ENCODE results near the gene SCUBE1. TPM values are rescaled to one million over a fixed set of nuclear protein-coding genes. Genes with fewer than 3 reads are reported as not detected.

SCUBE1 gene
- total RNA-seq, 1 experiment from 2014 or later = not detected

DNA sequence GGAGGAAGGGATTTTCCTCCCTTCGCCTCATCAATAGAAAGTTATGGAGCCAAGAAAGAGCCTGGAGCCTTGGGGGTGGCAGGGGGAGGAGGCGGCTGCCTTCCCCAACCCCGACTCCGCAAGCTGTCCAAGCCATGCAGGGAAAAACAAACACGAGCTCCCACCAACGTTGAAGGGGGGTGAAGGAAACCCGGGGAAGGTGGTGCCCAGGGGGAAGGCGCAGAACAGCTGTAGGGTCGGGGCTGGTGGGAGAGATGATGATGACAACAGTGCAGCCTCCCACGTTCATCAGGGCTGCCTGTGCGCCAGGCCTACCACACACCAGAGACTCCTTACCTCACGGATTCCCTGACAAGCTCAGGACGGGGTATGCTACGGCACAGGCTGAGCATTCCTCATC is 73.5 kb downstream of the SCUBE1 start:
- in situ Hi-C loops (cut with HindIII; ENCODE audit: low pct_unique_long_range_greater_than_20kb, low sequenced_read_pairs) (no loop called here), intact Hi-C loops (cut with micrococcal nuclease; ENCODE audit: unreplicated experiment) (loop anchor here (5.0 kb wide), 1 partner anchor 118 kb away; no protein-coding TSS in a partner anchor)
- H3K4me1 ChIP-seq (ENCODE audit: control insufficient read depth, insufficient read depth, low read length) = no peaks in the 10 kb centered on the region
- ATAC-seq (no peak), DNase-seq (ENCODE audit: low read depth, low spot score) (no peak)
- TF ChIP-seq POLR2AphosphoS5 (IDR thresholded peaks at IDR 0.05; ENCODE audit: low read depth, low read length) (no peak), TCF7L2 (IDR thresholded peaks at IDR 0.05; ENCODE audit: low read depth, low read length) (no peak), SIN3A (IDR thresholded peaks at IDR 0.05; ENCODE audit: borderline replicate concordance, insufficient read depth, low read depth, low read length) (no peak)
- TF ChIP-seq, protein P1, sequence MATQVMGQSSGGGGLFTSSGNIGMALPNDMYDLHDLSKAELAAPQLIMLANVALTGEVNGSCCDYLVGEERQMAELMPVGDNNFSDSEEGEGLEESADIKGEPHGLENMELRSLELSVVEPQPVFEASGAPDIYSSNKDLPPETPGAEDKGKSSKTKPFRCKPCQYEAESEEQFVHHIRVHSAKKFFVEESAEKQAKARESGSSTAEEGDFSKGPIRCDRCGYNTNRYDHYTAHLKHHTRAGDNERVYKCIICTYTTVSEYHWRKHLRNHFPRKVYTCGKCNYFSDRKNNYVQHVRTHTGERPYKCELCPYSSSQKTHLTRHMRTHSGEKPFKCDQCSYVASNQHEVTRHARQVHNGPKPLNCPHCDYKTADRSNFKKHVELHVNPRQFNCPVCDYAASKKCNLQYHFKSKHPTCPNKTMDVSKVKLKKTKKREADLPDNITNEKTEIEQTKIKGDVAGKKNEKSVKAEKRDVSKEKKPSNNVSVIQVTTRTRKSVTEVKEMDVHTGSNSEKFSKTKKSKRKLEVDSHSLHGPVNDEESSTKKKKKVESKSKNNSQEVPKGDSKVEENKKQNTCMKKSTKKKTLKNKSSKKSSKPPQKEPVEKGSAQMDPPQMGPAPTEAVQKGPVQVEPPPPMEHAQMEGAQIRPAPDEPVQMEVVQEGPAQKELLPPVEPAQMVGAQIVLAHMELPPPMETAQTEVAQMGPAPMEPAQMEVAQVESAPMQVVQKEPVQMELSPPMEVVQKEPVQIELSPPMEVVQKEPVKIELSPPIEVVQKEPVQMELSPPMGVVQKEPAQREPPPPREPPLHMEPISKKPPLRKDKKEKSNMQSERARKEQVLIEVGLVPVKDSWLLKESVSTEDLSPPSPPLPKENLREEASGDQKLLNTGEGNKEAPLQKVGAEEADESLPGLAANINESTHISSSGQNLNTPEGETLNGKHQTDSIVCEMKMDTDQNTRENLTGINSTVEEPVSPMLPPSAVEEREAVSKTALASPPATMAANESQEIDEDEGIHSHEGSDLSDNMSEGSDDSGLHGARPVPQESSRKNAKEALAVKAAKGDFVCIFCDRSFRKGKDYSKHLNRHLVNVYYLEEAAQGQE (IDR thresholded peaks at IDR 0.05; ENCODE audit: insufficient read depth in 1 of 2, low read depth in 2 of 2, low read length in 1 of 2) = no peak
- TF ChIP-seq, protein P2, sequence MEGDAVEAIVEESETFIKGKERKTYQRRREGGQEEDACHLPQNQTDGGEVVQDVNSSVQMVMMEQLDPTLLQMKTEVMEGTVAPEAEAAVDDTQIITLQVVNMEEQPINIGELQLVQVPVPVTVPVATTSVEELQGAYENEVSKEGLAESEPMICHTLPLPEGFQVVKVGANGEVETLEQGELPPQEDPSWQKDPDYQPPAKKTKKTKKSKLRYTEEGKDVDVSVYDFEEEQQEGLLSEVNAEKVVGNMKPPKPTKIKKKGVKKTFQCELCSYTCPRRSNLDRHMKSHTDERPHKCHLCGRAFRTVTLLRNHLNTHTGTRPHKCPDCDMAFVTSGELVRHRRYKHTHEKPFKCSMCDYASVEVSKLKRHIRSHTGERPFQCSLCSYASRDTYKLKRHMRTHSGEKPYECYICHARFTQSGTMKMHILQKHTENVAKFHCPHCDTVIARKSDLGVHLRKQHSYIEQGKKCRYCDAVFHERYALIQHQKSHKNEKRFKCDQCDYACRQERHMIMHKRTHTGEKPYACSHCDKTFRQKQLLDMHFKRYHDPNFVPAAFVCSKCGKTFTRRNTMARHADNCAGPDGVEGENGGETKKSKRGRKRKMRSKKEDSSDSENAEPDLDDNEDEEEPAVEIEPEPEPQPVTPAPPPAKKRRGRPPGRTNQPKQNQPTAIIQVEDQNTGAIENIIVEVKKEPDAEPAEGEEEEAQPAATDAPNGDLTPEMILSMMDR (IDR thresholded peaks at IDR 0.05) = no peak
- H3K36me3 ChIP-seq (ENCODE audit: control insufficient read depth, insufficient read depth, low read length) = no peaks in the 10 kb centered on the region
- no TSS peak for BruUV-seq (replicated peaks)
- POLR2A ChIA-PET = no interaction called here
- no peaks in the 10 kb centered on the region for H3K9me3 ChIP-seq (ENCODE audit: control insufficient read depth, insufficient read depth, low read depth, low read length)
- CTCF ChIA-PET = interaction anchor here (0.6 to 1.3 kb wide), 3 partner anchors 38 to 77 kb away, joined by 4 to 5 read pairs (median 4); no protein-coding TSS in a partner anchor
- H3K27ac ChIP-seq (ENCODE audit: low read length) = no peak overlapping the region
- H3K4me3 ChIP-seq (ENCODE audit: low read depth in 2 of 2, low read length in 2 of 2) = no peak overlapping the region
- no peaks in the 10 kb centered on the region for H3K27me3 ChIP-seq (ENCODE audit: control insufficient read depth, insufficient read depth, low read length)

DNA sequence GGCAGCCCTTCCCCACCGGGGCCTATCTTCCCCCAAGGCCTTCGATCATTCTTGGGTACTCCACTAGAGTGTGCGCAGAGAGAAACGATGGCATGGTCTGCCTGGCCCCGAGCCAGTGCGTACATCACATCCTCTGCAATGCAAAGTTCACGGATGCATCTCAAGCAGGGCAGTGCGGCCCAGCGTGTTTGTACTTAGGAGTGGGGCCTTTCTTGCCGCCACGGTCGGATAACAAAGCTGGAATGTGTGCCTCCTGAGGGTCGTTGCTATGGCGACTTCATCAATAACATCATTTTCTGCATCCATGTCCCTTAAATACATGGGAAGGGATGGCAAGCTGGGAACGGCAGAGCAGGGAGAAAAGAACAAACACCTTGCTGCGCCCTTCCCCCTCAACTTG is 73.9 kb downstream of the SCUBE1 start:
- DNase-seq (ENCODE audit: low read depth, low spot score) (no peak), ATAC-seq (no peak)
- Histone ChIP-seq H3K4me1 (ENCODE audit: control insufficient read depth, insufficient read depth, low read length) (no peaks in the 10 kb centered on the region), H3K4me3 (ENCODE audit: low read depth in 2 of 2, low read length in 2 of 2) (no peak overlapping the region), H3K9me3 (ENCODE audit: control insufficient read depth, insufficient read depth, low read depth, low read length) (no peaks in the 10 kb centered on the region), H3K27me3 (ENCODE audit: control insufficient read depth, insufficient read depth, low read length) (no peaks in the 10 kb centered on the region), H3K27ac (ENCODE audit: low read length) (no peak overlapping the region), H3K36me3 (ENCODE audit: control insufficient read depth, insufficient read depth, low read length) (no peaks in the 10 kb centered on the region)
- ChIA-PET CTCF (interaction anchor here (0.6 kb wide), 1 partner anchor 64 kb away, joined by 4 read pairs; no protein-coding TSS in a partner anchor), POLR2A (no interaction called here)
- TF ChIP-seq TCF7L2 (IDR thresholded peaks at IDR 0.05; ENCODE audit: low read depth, low read length) (no peak), POLR2AphosphoS5 (IDR thresholded peaks at IDR 0.05; ENCODE audit: low read depth, low read length) (no peak), SIN3A (IDR thresholded peaks at IDR 0.05; ENCODE audit: borderline replicate concordance, insufficient read depth, low read depth, low read length) (no peak)
- TF ChIP-seq, protein P2 (IDR thresholded peaks at IDR 0.05) = no peak
- TF ChIP-seq, protein P1 (IDR thresholded peaks at IDR 0.05; ENCODE audit: insufficient read depth in 1 of 2, low read depth in 2 of 2, low read length in 1 of 2) = no peak
- in situ Hi-C loops (cut with HindIII; ENCODE audit: low pct_unique_long_range_greater_than_20kb, low sequenced_read_pairs) = no loop called here
- no TSS peak for BruUV-seq (replicated peaks)
- intact Hi-C loops (cut with micrococcal nuclease; ENCODE audit: unreplicated experiment) = no loop called here
